ENCODE results near the gene ATG10. TPM values are rescaled to one million over a fixed set of nuclear protein-coding genes. Genes with fewer than 3 reads are reported as not detected.

The ATG10 gene
- total and polyA plus RNA-seq, 2 of the 13 experiments (the other 11 are each of a cell fraction or from before 2014, with no cell fraction given), result 2.0 to 5.7 TPM

GRCh38 chr5:81972492-81972783 lies 615 bp downstream of the ATG10 start:
- DNase-seq (ENCODE audit: low spot score), result no peak
- in situ Hi-C loops (cut with HindIII; ENCODE audit: extremely low pct_ligation_motif_present, low pct_unique_long_range_greater_than_20kb), result no loop called here
- TSS peak; percentile 79 for BruUV-seq (replicated peaks)
- no peaks in the 10 kb centered on the region for H3K79me2 ChIP-seq (ENCODE audit: insufficient read depth, low read length)
- no peaks in the 10 kb centered on the region for H3K9me3 ChIP-seq (ENCODE audit: low read length)
- no peaks in the 10 kb centered on the region; a peak in 1 of 5 replicates for H3K27me3 ChIP-seq (ENCODE audit: control insufficient read depth in 1 of 2, insufficient read depth in 2 of 2, low read length in 2 of 2)
- ATAC-seq, result no peak
- peak overlapping the region; percentile 77 for H3K4me2 ChIP-seq (ENCODE audit: low read depth, low read length)
- intact Hi-C loops (cut with micrococcal nuclease; ENCODE audit: unreplicated experiment), result loop anchor here (2.0 to 5.0 kb wide), 2 partner anchors 194 to 220 kb away; partner anchors contain the start of gene SSBP2
- no peaks in the 10 kb centered on the region for H3K36me3 ChIP-seq (replicated peaks in 1 of 2; ENCODE audit: control insufficient read depth in 1 of 2, insufficient read depth in 2 of 2, low read length in 2 of 2)
- H3K9ac ChIP-seq (ENCODE audit: insufficient read depth, low read depth, low read length), result peak overlapping the region; percentile 95
- H2AFZ ChIP-seq (ENCODE audit: low read length), result no peak overlapping the region
- no peaks in the 10 kb centered on the region for H4K20me1 ChIP-seq (ENCODE audit: insufficient read depth, low read length)
- ChIA-PET POLR2A (no interaction called here), CTCF (ENCODE audit: low intra/inter-chr PET ratio, low total read pairs) (no interaction called here)
- FAIRE-seq, result no peak
- H3K4me3 ChIP-seq (replicated peaks in 1 of 3; ENCODE audit: insufficient read depth in 1 of 3, low read depth in 2 of 3, low read length in 3 of 3), result peak overlapping the region; percentile 73 to 86 (median 84)
- peaks cover 26% of the 10 kb centered on the region; the same call in 1 of the 2 replicates for H3K4me1 ChIP-seq (ENCODE audit: insufficient read depth, low read length)
- 0% methylated on average over 2 of the region's 9 CpGs for WGBS (ENCODE audit: low lambda C conversion rate)
- H3K27ac ChIP-seq (ENCODE audit: extremely low read length, insufficient read depth, low read length), result peak overlapping the region; percentile 95
- TF ChIP-seq HOXD1 (CRISPR knock-in tag; IDR thresholded peaks at IDR 0.05) (no peak), ZNF605 (CRISPR knock-in tag; IDR thresholded peaks at IDR 0.05) (peak; percentile 43; the same call in 1 of the 2 replicates), ZNF280B (CRISPR knock-in tag; IDR thresholded peaks at IDR 0.05; ENCODE audit: borderline replicate concordance) (no peak), ZNF614 (CRISPR knock-in tag; IDR thresholded peaks at IDR 0.05; ENCODE audit: borderline replicate concordance) (no peak), ZNF512B (CRISPR knock-in tag; IDR thresholded peaks at IDR 0.05; ENCODE audit: borderline replicate concordance) (no peak), ZNF367 (CRISPR knock-in tag; IDR thresholded peaks at IDR 0.05; ENCODE audit: borderline replicate concordance) (no peak), KAT7 (CRISPR knock-in tag; IDR thresholded peaks at IDR 0.05; ENCODE audit: borderline replicate concordance) (no peak), SNAPC5 (CRISPR knock-in tag; IDR thresholded peaks at IDR 0.05; ENCODE audit: borderline replicate concordance) (no peak), ZNF598 (CRISPR knock-in tag; IDR thresholded peaks at IDR 0.05; ENCODE audit: borderline replicate concordance) (no peak), KLF15 (CRISPR knock-in tag; IDR thresholded peaks at IDR 0.05; ENCODE audit: borderline replicate concordance) (0 out of 2 replicates have a peak, but pooled peaks have one; percentile 5), AGO2 (optimal IDR thresholded peaks at IDR 0.05; ENCODE audit: low read depth, low read length) (peak; percentile 49), ZNF160 (CRISPR knock-in tag; IDR thresholded peaks at IDR 0.05) (no peak), ZFX (CRISPR knock-in tag; IDR thresholded peaks at IDR 0.05; ENCODE audit: low read depth) (no peak), ZKSCAN8 (CRISPR knock-in tag; IDR thresholded peaks at IDR 0.05; ENCODE audit: borderline replicate concordance) (no peak), DNMT3B (CRISPR knock-in tag; conservative IDR thresholded peaks at IDR 0.05) (no peak), TOPORS (CRISPR knock-in tag; IDR thresholded peaks at IDR 0.05) (no peak), ZNF276 (CRISPR knock-in tag; IDR thresholded peaks at IDR 0.05; ENCODE audit: low read depth) (no peak), ZNF543 (CRISPR knock-in tag; IDR thresholded peaks at IDR 0.05) (no peak), TEF (CRISPR knock-in tag; IDR thresholded peaks at IDR 0.05) (no peak)
